Liver (tissue), 9 donors: Measurements from ENCODE around the gene TAF4. TPM values are rescaled to one million over a fixed set of nuclear protein-coding genes. Genes with fewer than 3 reads are reported as not detected.

Experiments used
- DNase-seq: peaks from one replicate; pipeline ENCODE4 v3.0.0-alpha.2; 2017; ENCODE audit warnings: low spot score
- H3K27ac ChIP-seq, 2 donors: one replicate each; pipeline ENCODE4 v1.7.0; 2013; ENCODE audit warnings: inconsistent platforms in 2 of 2, low read length in 2 of 2, control low read depth in 1 of 2, low read depth in 1 of 2, mild to moderate bottlenecking in 1 of 2
- H3K27me3 ChIP-seq, 4 donors: one replicate each; pipeline versions ENCODE4 v1.6.1 to v1.7.0; 2013; ENCODE audit warnings: low read length in 3 of 4, inconsistent platforms in 1 of 4, mild to moderate bottlenecking in 1 of 4, moderate library complexity in 1 of 4; ENCODE audit not compliant: control insufficient read depth in 4 of 4, insufficient read depth in 4 of 4
- H3K36me3 ChIP-seq, 4 donors: one replicate each; pipeline versions ENCODE4 v1.6.1 to v1.7.0; 2013; ENCODE audit warnings: low read length in 3 of 4, mild to moderate bottlenecking in 3 of 4, low read depth in 1 of 4, moderate library complexity in 1 of 4; ENCODE audit not compliant: control insufficient read depth in 4 of 4, insufficient read depth in 3 of 4
- H3K4me1 ChIP-seq, 4 donors: one replicate each; pipeline versions ENCODE4 v1.6.1 to v1.7.0; 2013; ENCODE audit warnings: low read length in 3 of 4, mild to moderate bottlenecking in 3 of 4, moderate library complexity in 1 of 4; ENCODE audit not compliant: control insufficient read depth in 4 of 4, insufficient read depth in 4 of 4
- H3K4me3 ChIP-seq, 3 donors: one replicate each; pipeline versions ENCODE4 v1.6.1 to v1.7.0; 2013; ENCODE audit warnings: low read length in 3 of 3, control low read depth in 1 of 3, low read depth in 1 of 3, mild to moderate bottlenecking in 1 of 3
- H3K9ac ChIP-seq, 2 donors: one replicate each; pipeline ENCODE4 v1.7.0; 2013; ENCODE audit warnings: low read length in 2 of 2, mild to moderate bottlenecking in 2 of 2, moderate library complexity in 2 of 2, control low read depth in 1 of 2, low read depth in 1 of 2
- H3K9me3 ChIP-seq, 4 donors: one replicate each; pipeline versions ENCODE4 v1.6.1 to v1.7.0; 2013; ENCODE audit warnings: low read length in 3 of 4; ENCODE audit not compliant: control insufficient read depth in 4 of 4
- EGR1 ChIP-seq, 2 donors: IDR thresholded peaks; 2 replicates each; pipeline ENCODE4 v1.6.1; 2016 to 2018; ENCODE audit warnings: antibody characterized with exemption in 2 of 2, low read depth in 2 of 2
- FOXA1 ChIP-seq: IDR thresholded peaks from 2 replicates; pipeline ENCODE4 v1.6.1; 2016; ENCODE audit warnings: antibody characterized with exemption
- FOXA2 ChIP-seq: IDR thresholded peaks from 2 replicates; pipeline ENCODE4 v1.6.1; 2016; ENCODE audit warnings: antibody characterized with exemption
- GABPA ChIP-seq, 2 donors: IDR thresholded peaks in 1 of 2; conservative IDR thresholded peaks in 1 of 2; 2 replicates each; pipeline ENCODE4 v1.6.1; 2016; ENCODE audit warnings: antibody characterized with exemption in 2 of 2, mild to moderate bottlenecking in 1 of 2, moderate library complexity in 1 of 2
- HNF4A ChIP-seq, 2 donors: conservative IDR thresholded peaks; 2 replicates each; pipeline ENCODE4 v1.6.1; 2016; ENCODE audit warnings: antibody characterized with exemption in 2 of 2, mild to moderate bottlenecking in 2 of 2
- HNF4G ChIP-seq: IDR thresholded peaks from 2 replicates; pipeline ENCODE4 v1.6.1; 2016; ENCODE audit warnings: antibody characterized with exemption
- JUND ChIP-seq, 2 donors: IDR thresholded peaks; 2 replicates each; pipeline ENCODE4 v1.6.1; 2016; ENCODE audit warnings: antibody characterized with exemption in 2 of 2
- MAX ChIP-seq: IDR thresholded peaks from 2 replicates; pipeline ENCODE4 v1.6.1; 2016; ENCODE audit warnings: antibody characterized with exemption
- NR2F2 ChIP-seq: IDR thresholded peaks from 2 replicates; pipeline ENCODE4 v1.6.1; 2016; ENCODE audit warnings: antibody characterized with exemption
- REST ChIP-seq: IDR thresholded peaks from 2 replicates; pipeline ENCODE4 v1.6.1; 2016; ENCODE audit warnings: antibody characterized with exemption, mild to moderate bottlenecking
- RXRA ChIP-seq, 2 donors: IDR thresholded peaks; 2 replicates each; pipeline ENCODE4 v1.6.1; 2017 to 2018; ENCODE audit warnings: antibody characterized with exemption in 2 of 2, mild to moderate bottlenecking in 1 of 2
- SP1 ChIP-seq: IDR thresholded peaks from 2 replicates; pipeline ENCODE4 v1.6.1; 2018; ENCODE audit warnings: antibody characterized with exemption, mild to moderate bottlenecking
- TAF1 ChIP-seq: conservative IDR thresholded peaks from 2 replicates; pipeline ENCODE4 v1.6.1; 2016; ENCODE audit warnings: antibody characterized with exemption, mild to moderate bottlenecking
- YY1 ChIP-seq: IDR thresholded peaks from 2 replicates; pipeline ENCODE4 v1.6.1; 2016; ENCODE audit warnings: antibody characterized with exemption, mild to moderate bottlenecking
- ZBTB33 ChIP-seq: IDR thresholded peaks from 2 replicates; pipeline ENCODE4 v1.6.1; 2016; ENCODE audit warnings: antibody characterized with exemption
- WGBS: extraction: QIAGEN DNeasy Blood & Tissue Kit; methylation state at CpG from one replicate; pipeline ENCODE4 v1.1.7; 2013; 5-methylcytosine and 5-hydroxymethylcytosine counted together
- polyA plus RNA-seq, 2 donors: library from polyadenylated mRNA; stranded (reverse) in 1 of 2; unstranded in 1 of 2; fragments of 200-250 nt in 1 of 2; fragments of >200 nt in 1 of 2; fragmentation: Nextera tagmentation in 1 of 2; extraction: Ambion mirVana in 1 of 2; gene quantifications; one replicate each; pipeline versions ENCODE4 v1.2.1 to v1.2.3, GENCODE V29; 2013 to 2015
- total RNA-seq, 2 donors: library from RNA; depleted of rRNA; stranded (reverse); fragments of >200 nt; gene quantifications; one replicate each; pipeline ENCODE4 v1.2.3, GENCODE V29; 2014
- TF ChIP-seq, protein P1 (sequence below): IDR thresholded peaks from 2 replicates; pipeline ENCODE4 v1.6.1; 2016; ENCODE audit warnings: antibody characterized with exemption
- TF ChIP-seq, protein P2 (sequence below): fragments of 150-350 bp; IDR thresholded peaks from 2 replicates; pipeline ENCODE4 v1.5.1; 2017; ENCODE audit warnings: improper control_type of control experiment, low read depth, low read length; ENCODE audit not compliant: missing input control
- donor health status: healthy.
- donor health status: healthy.
- donor health status: healthy.
- donor health status: healthy.
- donor health status: healthy.

TAF4 gene
- total and polyA plus RNA-seq, 4 donors: 2.0 to 11.8 (median 5.6) TPM

DNA sequence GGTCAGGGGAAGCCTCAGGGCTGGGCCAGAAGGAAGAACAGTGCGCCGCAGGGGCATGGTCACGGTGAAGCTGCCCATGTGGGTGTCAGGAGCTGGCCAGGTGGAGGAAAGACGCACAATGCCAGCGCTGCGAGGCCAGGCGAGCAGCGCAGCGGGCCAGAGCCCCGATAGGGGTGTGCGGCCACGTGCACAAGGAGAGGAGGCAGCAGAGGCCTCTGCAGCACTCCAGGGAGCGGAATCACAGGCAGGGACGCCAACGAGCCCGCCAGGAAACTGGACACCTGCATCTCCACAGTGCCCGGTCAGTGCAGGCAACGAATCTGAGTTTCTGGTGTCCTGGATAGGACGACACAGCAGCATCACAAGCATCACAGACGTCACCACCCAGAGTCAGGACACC is 35.7 kb downstream of the TAF4 start:
- Histone ChIP-seq H3K27me3 (no peaks in the 10 kb centered on the region), H3K9me3 (no peaks in the 10 kb centered on the region), H3K27ac (no peak overlapping the region), H3K4me3 (no peak overlapping the region), H3K9ac (no peak overlapping the region), H3K4me1 (peaks cover 13 to 40% (median 36%) of the 10 kb centered on the region in 4 donors), H3K36me3 (no peaks in the 10 kb centered on the region)
- no peak for TF ChIP-seq JUND (IDR thresholded peaks at IDR 0.05)
- no peak for TF ChIP-seq MAX
- no peak for TF ChIP-seq TAF1
- TF ChIP-seq ZBTB33: no peak
- TF ChIP-seq, protein P1, sequence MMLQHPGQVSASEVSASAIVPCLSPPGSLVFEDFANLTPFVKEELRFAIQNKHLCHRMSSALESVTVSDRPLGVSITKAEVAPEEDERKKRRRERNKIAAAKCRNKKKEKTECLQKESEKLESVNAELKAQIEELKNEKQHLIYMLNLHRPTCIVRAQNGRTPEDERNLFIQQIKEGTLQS: no peak
- TF ChIP-seq HNF4G: no peak
- no peak for TF ChIP-seq FOXA1
- no peak for TF ChIP-seq GABPA (IDR thresholded peaks at IDR 0.05 in 1 of 2, conservative IDR thresholded peaks at IDR 0.05 in 1 of 2)
- TF ChIP-seq, protein P2, sequence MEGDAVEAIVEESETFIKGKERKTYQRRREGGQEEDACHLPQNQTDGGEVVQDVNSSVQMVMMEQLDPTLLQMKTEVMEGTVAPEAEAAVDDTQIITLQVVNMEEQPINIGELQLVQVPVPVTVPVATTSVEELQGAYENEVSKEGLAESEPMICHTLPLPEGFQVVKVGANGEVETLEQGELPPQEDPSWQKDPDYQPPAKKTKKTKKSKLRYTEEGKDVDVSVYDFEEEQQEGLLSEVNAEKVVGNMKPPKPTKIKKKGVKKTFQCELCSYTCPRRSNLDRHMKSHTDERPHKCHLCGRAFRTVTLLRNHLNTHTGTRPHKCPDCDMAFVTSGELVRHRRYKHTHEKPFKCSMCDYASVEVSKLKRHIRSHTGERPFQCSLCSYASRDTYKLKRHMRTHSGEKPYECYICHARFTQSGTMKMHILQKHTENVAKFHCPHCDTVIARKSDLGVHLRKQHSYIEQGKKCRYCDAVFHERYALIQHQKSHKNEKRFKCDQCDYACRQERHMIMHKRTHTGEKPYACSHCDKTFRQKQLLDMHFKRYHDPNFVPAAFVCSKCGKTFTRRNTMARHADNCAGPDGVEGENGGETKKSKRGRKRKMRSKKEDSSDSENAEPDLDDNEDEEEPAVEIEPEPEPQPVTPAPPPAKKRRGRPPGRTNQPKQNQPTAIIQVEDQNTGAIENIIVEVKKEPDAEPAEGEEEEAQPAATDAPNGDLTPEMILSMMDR: no peak
- TF ChIP-seq HNF4A (conservative IDR thresholded peaks at IDR 0.05): no peak
- no peak for TF ChIP-seq YY1
- TF ChIP-seq FOXA2: no peak
- TF ChIP-seq RXRA (IDR thresholded peaks at IDR 0.05): no peak
- TF ChIP-seq NR2F2: no peak
- no peak for TF ChIP-seq REST
- no peak for TF ChIP-seq EGR1 (IDR thresholded peaks at IDR 0.05; ENCODE audit: low read depth in 2 of 2)
- DNase-seq: no peak
- WGBS: 97% methylated on average over 20 of the region's 20 CpGs

DNA sequence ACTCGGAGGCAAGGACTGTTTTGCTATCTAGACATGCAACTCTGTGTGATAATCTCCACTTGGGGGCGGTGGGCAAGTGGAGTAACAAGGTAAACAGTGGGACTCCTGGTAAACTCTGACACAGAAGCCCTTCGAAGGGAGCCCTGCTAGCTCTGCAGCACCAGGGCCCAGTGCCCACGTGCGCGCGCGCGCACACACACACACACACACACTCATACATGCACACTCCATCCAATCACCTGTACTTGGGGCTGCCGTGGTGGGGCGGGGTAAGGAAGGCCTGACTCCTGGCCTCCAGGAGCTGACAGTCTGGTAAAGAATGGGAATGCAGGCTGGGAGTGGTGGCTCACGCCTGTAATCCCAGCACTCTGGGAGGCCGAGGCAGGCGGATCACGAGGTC is 36.4 kb downstream of the TAF4 start:
- Histone ChIP-seq H3K4me1 (peaks cover 13 to 44% (median 38%) of the 10 kb centered on the region in 4 donors), H3K36me3 (no peaks in the 10 kb centered on the region), H3K27me3 (no peaks in the 10 kb centered on the region), H3K9ac (no peak overlapping the region), H3K27ac (no peak overlapping the region), H3K4me3 (no peak overlapping the region), H3K9me3 (no peaks in the 10 kb centered on the region)
- TF ChIP-seq HNF4A (conservative IDR thresholded peaks at IDR 0.05) (no peak), FOXA2 (no peak), FOXA1 (no peak), MAX (no peak), HNF4G (no peak), GABPA (IDR thresholded peaks at IDR 0.05 in 1 of 2, conservative IDR thresholded peaks at IDR 0.05 in 1 of 2) (no peak), NR2F2 (no peak), SP1 (no peak), RXRA (IDR thresholded peaks at IDR 0.05) (no peak), TAF1 (no peak), ZBTB33 (no peak), REST (no peak), EGR1 (IDR thresholded peaks at IDR 0.05; ENCODE audit: low read depth in 2 of 2) (no peak), JUND (IDR thresholded peaks at IDR 0.05) (no peak)
- WGBS: 87% methylated on average over 15 of the region's 15 CpGs
- DNase-seq: no peak
